ENCODE data around the gene BET1L. TPM values are rescaled to one million over a fixed set of nuclear protein-coding genes. Genes with fewer than 3 reads are reported as not detected.
"Not testable (repeated sequence)": the region's sequence is repeated elsewhere in the genome, so short reads cannot be mapped to it uniquely, and the experiment has no call there.

BET1L gene
- total and polyA plus RNA-seq, 2 donors: 9.3 to 27.7 TPM

DNA sequence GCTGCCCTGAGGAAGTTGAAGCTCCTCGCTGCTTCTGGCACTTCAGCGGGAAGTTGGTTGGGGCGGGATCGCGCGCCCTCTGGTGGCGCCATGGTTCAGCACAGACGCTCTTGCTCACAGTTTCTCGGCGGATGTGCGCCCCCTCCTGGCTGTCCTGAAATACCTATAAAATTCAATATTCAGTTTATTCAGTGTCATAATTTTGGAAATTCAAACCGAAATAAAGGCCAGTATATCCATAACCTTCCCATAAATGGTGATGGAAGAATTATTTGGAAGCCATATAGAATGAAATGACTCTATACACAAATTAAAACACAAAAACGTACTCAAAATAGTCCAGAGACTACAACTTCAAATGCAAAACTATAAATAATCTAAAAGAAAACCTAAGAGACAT lies 27.0 kb downstream of the BET1L start:
- H3K4me1 ChIP-seq (ENCODE audit: control insufficient read depth in 2 of 2, insufficient read depth in 2 of 2, low read length in 2 of 2); H3K4me3 ChIP-seq (ENCODE audit: low read length in 2 of 2); H3K9me3 ChIP-seq (ENCODE audit: control insufficient read depth in 2 of 2, insufficient read depth in 1 of 2, low read length in 1 of 2); H3K27ac ChIP-seq (ENCODE audit: low read depth in 1 of 2, low read length in 1 of 2); H3K36me3 ChIP-seq (ENCODE audit: control insufficient read depth in 2 of 2, insufficient read depth in 2 of 2, low read length in 1 of 2); H3K27me3 ChIP-seq (ENCODE audit: control insufficient read depth in 2 of 2, insufficient read depth in 1 of 2, low read length in 1 of 2); DNase-seq (ENCODE audit: low read depth in 6 of 9, low spot score in 9 of 9): not testable (repeated sequence)
- WGBS: no CpG with 5 or more reads among the region's 13 CpGs

Other genes with a start within 250 kb of the BET1L start
- gene SCGB1C1, start 14.3 kb downstream of the BET1L start, total RNA-seq: not detected
- gene SCGB1C1, start 14.3 kb downstream of the BET1L start, polyA plus RNA-seq: 0.34 TPM
- gene RIC8A, start 309 bp upstream of the BET1L start, total RNA-seq: 59.1 TPM
- 54.7 TPM for gene RIC8A, start 309 bp upstream of the BET1L start, polyA plus RNA-seq
- gene SIRT3, start 28.9 kb upstream of the BET1L start, total RNA-seq: 6.5 TPM
- 38.3 TPM for gene SIRT3, start 28.9 kb upstream of the BET1L start, polyA plus RNA-seq
- gene PSMD13, start 29.6 kb upstream of the BET1L start, total RNA-seq: 134 TPM
- 192 TPM for gene PSMD13, start 29.6 kb upstream of the BET1L start, polyA plus RNA-seq
- gene NLRP6, start 71.0 kb upstream of the BET1L start, total RNA-seq: 0.90 TPM
- gene NLRP6, start 71.0 kb upstream of the BET1L start, polyA plus RNA-seq: 2.2 TPM
- gene PGGHG, start 81.7 kb upstream of the BET1L start, total RNA-seq: 73.7 TPM
- 900 TPM for gene PGGHG, start 81.7 kb upstream of the BET1L start, polyA plus RNA-seq
- gene IFITM5, start 92.1 kb upstream of the BET1L start, total RNA-seq: not detected
- gene IFITM5, start 92.1 kb upstream of the BET1L start, polyA plus RNA-seq: 0.25 TPM
- gene IFITM2, start 100.4 kb upstream of the BET1L start, total RNA-seq: 305 TPM
- 467 TPM for gene IFITM2, start 100.4 kb upstream of the BET1L start, polyA plus RNA-seq
- 206 TPM for gene IFITM1, start 106.6 kb upstream of the BET1L start, total RNA-seq
- gene IFITM1, start 106.6 kb upstream of the BET1L start, polyA plus RNA-seq: 463 TPM
- gene IFITM3, start 113.5 kb upstream of the BET1L start, total RNA-seq: 48.1 TPM
- 636 TPM for gene IFITM3, start 113.5 kb upstream of the BET1L start, polyA plus RNA-seq
- gene B4GALNT4, start 162.1 kb upstream of the BET1L start, total RNA-seq: 3.5 TPM
- 6.1 TPM for gene B4GALNT4, start 162.1 kb upstream of the BET1L start, polyA plus RNA-seq
- 7.7 TPM for gene PKP3, start 186.8 kb upstream of the BET1L start, total RNA-seq
- gene PKP3, start 186.8 kb upstream of the BET1L start, polyA plus RNA-seq: 26.5 TPM
- 39.4 TPM for gene SIGIRR, start 207.6 kb upstream of the BET1L start, total RNA-seq
- gene SIGIRR, start 207.6 kb upstream of the BET1L start, polyA plus RNA-seq: 153 TPM
- gene ANO9, start 234.6 kb upstream of the BET1L start, total RNA-seq: 26.3 TPM
- gene ANO9, start 234.6 kb upstream of the BET1L start, polyA plus RNA-seq: 114 TPM
- 12.1 TPM for gene PTDSS2, start 242.9 kb upstream of the BET1L start, total RNA-seq
- 24.1 TPM for gene PTDSS2, start 242.9 kb upstream of the BET1L start, polyA plus RNA-seq

All from thymus (tissue), 11 donors.